TTC549 (cell line): Measurements from ENCODE around the gene ADGRB3.

Experiments used
- FAIRE-seq: peaks from 2 replicates; lab custom pipeline; 2012; peaks lifted over from hg19 to GRCh38; lab: Jason Lieb, UNC

The ADGRB3 gene

GRCh38 chr6:68634726-68635411, at the start of gene ADGRB3:
Gene ADGRB3 (plus strand): TSS chr6:68635282. CDS start chr6:68638676, 3,394 bp downstream.
- no peak for FAIRE-seq

DNA sequence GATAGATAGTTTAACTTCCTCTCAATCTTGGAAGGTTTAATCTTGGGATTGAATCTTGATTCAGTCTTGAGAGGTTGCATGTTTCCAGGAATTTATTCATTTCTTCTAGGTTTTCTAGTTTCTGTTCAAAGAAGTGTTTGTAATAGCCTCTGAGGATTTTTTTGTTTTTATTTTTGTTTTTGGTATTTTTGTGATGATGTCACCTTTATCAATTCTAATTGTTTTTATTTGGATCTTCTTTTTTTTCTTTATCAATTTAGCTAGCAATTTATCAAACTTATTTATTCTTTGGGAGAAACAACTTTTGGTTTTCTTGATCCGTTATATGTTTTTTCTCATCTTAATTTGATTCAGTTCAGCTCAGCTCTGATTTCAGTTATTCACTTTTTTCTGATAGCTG, 41.5 kb upstream of the ADGRB3 start:
- FAIRE-seq: no peak

DNA sequence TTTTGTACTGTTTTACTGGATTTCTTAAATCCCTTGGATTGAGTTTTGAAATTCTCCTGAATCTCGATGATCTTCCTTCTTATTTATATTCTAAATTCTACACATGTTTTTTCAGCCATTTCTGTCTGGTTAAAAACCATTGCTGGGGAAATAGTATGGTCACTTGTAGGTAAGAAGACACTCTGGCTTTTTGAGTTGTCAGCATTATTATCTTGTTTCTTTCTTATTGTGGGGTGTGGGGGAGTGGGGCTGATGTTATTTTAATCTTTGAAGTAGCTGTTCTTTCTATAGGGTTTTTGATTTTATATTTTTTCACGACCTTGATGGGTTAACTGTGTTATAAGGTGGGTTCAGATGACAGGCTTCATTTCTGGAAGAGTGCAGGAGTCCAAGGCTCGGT, 37.4 kb upstream of the ADGRB3 start:
- FAIRE-seq: no peak

DNA sequence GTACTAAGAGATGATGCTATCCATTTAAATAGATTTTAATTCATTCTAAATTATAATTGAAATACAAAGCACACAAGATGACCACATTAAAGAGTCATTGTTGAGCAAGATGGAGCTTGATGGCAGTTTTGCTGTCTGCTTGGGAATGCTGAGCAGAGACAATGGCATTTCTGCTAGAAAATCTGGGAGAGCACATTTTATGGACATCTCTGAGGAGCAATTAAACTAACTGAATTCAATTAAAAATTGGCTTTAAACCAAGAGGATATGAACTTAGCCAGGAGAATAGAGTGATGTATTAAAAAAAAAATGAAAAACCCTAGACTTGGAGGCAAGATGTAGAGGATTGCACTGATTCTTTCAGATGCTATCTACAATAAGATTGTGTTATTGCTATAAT, 19.1 kb upstream of the ADGRB3 start:
- FAIRE-seq: no peak

- no peak for FAIRE-seq
Measured at GRCh38 chr6:68625998-68626397, 9.1 kb upstream of the ADGRB3 start.

DNA sequence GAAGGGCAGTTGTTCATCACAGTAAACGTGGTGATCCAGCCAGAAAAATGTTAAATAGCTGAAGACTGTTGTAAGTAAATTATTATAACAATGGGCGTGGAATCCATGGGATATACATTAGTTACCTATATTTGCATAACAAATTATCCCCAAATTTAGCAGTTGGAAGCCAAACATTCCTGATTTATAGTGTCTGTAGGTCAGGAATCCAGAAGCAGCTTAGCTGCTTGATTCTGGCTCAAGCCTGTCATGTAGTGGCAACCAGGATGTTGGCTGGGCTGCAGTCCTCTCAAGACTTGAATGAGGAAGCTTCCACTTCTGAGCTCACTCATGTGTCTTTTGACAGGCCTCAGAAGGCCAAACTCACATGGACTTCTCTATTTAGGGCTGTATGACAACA, 6.9 kb upstream of the ADGRB3 start:
- no peak for FAIRE-seq

- FAIRE-seq: no peak
Measured at GRCh38 chr6:68632734-68633133, 2.3 kb upstream of the ADGRB3 start.

DNA sequence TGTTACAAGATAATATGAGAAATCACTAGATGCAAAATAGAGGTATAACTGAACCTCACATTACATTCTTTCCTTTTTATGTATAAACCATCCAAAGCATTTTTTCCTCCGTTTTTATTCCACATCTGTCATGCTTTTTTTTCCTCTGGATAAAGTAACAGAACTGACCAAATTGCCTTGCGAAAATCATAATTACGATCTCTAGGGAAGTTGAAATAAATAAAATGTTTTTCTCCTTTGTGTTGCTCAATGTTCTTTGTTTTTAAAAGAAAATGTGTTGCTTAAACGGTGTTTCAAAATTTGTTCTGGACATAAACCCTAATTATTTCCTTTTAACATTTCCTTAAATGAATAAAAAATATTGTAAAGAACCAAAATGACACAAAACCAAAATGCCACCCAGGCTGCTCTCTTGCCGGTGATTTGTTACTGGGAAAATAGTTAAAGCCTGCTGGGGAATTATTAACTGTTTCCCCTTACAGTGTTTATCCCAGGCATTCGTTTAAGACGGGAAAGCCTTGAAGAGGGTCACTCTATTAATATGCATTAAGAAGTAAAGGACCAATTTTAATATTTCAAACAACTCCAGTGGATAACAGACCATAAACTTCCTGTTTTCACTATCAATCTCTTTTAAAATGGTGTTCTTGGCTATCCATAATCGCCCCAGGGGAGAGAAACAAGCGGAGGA, 1.7 kb upstream of the ADGRB3 start:
- no peak for FAIRE-seq

- FAIRE-seq: no peak
Measured at GRCh38 chr6:68633972-68634725, 933 bp upstream of the ADGRB3 start.

DNA sequence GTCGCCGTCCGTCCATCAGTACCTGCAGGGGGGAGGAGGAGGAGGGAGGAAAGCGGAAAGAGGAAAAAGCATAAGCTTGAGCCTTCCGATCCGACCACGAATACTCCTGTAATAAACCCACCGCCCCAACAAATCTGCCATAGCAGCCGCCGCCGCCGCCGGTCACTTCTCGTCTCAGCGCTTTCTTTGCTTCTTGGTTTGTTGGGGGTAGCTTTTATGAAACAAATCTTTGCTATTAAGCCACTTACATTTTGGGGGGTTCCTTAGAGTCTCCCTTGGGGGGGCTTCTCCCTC, 277 bp downstream of the ADGRB3 start:
- FAIRE-seq: no peak

DNA sequence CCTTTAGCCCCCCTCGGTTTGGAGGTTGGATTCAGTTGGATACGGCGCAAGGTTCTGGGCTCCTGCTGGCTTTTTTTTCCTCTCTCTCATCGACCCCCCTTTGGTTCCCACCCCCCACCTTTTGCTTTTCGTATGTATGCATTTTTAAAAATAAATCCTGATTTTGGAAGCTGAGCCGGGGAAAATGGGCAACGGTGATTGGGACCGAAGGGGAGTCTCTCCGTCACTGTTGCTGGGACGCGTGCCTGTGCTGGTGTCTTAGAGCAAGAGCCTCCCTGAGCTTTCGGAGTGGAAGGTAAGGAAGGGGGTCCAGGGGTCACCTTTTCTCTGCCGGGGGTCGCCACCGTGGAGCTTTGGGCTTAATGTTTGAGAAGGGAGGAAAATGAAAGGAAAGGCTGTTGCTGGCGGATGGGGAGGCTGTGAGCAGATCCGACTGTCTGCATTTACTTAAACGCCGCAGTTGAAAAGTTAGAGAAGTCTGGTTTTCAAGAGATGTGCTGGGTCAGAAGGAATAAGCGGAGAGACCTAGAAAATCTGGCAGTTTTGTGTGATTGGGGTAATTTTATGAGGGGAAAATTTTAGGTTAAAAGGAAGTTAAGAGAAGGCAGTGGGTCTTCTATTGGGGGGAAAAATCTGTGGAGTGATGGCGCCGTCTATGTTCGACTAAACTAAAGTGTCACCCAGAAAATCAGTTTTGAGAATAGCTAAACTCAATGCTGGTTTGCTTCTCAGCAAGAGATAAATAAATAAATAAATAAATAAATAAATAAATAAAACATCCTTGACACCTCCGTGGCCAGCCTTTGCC, 828 bp downstream of the ADGRB3 start:
- FAIRE-seq: no peak

DNA sequence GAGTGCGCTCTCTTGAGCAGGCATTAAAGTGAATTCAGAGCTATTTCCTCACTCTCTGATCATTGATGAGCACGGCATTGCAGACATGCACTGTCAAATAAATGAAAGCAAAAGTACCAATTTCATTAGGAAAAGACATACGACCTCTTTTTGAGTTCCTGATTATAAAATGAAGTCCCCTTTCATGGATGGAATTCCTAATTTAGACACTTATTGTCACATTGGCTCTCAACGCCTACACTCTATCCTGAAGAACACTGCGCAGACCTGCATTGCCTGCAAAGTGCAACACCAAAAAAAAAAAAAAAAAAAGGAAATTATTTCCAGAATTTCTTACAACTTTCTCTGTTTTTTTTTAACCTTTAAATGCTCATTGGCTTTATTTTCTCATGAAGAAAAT, 1.6 kb downstream of the ADGRB3 start:
- FAIRE-seq: no peak

GRCh38 chr6:68637071-68637470, 2.0 kb downstream of the ADGRB3 start:
- no peak for FAIRE-seq

GRCh38 chr6:68637782-68638181, 2.7 kb downstream of the ADGRB3 start:
- FAIRE-seq: no peak

GRCh38 chr6:68638230-68638900, 3.3 kb downstream of the ADGRB3 start:
- no peak for FAIRE-seq

DNA sequence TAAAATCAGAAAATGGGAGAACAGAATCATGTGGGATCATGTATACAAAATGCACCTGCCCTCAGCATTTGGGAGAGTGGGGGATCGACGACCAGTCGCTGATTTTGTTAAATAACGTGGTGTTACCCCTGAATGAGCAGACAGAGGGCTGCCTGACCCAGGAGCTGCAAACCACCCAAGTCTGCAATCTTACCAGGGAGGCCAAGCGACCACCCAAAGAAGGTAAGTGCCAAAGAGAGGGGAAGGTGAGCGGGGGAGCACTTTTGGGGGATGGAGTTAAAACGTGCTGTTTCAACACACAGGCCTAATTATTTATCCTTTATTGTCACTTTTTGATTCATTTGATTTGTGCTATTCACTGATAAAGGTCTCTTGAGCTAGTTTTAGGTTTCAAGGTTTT, 4.1 kb downstream of the ADGRB3 start:
- no peak for FAIRE-seq

GRCh38 chr6:68639826-68640490, 4.9 kb downstream of the ADGRB3 start:
- no peak for FAIRE-seq

GRCh38 chr6:68640491-68640835, 5.4 kb downstream of the ADGRB3 start:
- FAIRE-seq: no peak

- FAIRE-seq: no peak
Measured at GRCh38 chr6:68641172-68641571, 6.1 kb downstream of the ADGRB3 start.

- FAIRE-seq: no peak
Measured at GRCh38 chr6:68642081-68642480, 7.0 kb downstream of the ADGRB3 start.

DNA sequence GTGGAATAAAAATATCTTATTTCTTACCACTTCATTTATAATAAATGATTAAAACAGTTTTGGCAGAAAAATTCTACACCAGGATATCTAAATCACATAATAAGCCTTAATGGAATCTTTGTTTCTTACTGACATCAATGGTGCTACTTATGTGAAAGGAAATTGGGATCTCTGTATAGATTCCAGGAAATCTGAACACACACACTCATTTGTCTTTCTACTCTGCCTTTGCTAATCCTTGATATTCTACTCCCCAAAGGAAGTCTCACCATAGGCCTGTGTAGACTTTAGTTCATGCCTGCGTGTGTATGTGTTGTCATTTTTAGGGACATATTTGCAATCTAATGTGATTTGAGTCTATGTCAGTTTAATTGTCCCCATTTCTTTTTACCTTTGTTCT, 7.9 kb downstream of the ADGRB3 start:
- no peak for FAIRE-seq

- no peak for FAIRE-seq
Measured at GRCh38 chr6:68649669-68650068, 14.6 kb downstream of the ADGRB3 start.
